ENCODE measurements around the gene SLC13A3.

GRCh38 chr20:46607191-46607848 lies 43.9 kb downstream of the SLC13A3 start:
- TF ChIP-seq EGR1 (IDR thresholded peaks at IDR 0.05) (no peak), TAF1 (IDR thresholded peaks at IDR 0.05; ENCODE audit: low read depth) (no peak), EP300 (IDR thresholded peaks at IDR 0.05; ENCODE audit: borderline replicate concordance) (no peak), CREB1 (IDR thresholded peaks at IDR 0.05; ENCODE audit: low read depth) (no peak), USF1 (IDR thresholded peaks at IDR 0.05) (no peak), RAD21 (IDR thresholded peaks at IDR 0.05; ENCODE audit: low read depth) (no peak), TEAD4 (IDR thresholded peaks at IDR 0.05) (no peak), CEBPB (IDR thresholded peaks at IDR 0.05) (no peak), ZBTB7A (IDR thresholded peaks at IDR 0.05; ENCODE audit: low read depth) (no peak), YY1 (IDR thresholded peaks at IDR 0.05; ENCODE audit: low read depth) (no peak)

Data from Ishikawa (cell line).